GM12892 (cell line): ENCODE measurements around the gene DNAH1.
A peak's percentile ranks its signal among the peaks of the same experiment; 100 is the strongest.

ENCODE experiments used
- DNase-seq: peaks from one replicate; pipeline ENCODE4 v3.0.0; 2011; ENCODE audit not compliant: insufficient read length
- FAIRE-seq: peaks from 2 replicates; lab custom pipeline; 2011; peaks lifted over from hg19 to GRCh38; lab: Jason Lieb, UNC
- POLR2A ChIP-seq: IDR thresholded peaks from 2 replicates; pipeline ENCODE4 v1.6.1; 2011; ENCODE audit warnings: low read depth, low read length, control low read depth
- POLR2AphosphoS5 ChIP-seq: IDR thresholded peaks from 2 replicates; pipeline ENCODE4 v1.6.1; 2011; ENCODE audit warnings: low read depth, low read length, control low read depth
- TAF1 ChIP-seq: IDR thresholded peaks from 2 replicates; pipeline ENCODE4 v1.6.1; 2011; ENCODE audit warnings: low read depth, mild to moderate bottlenecking, control low read depth, low read length, borderline replicate concordance

Gene DNAH1

GRCh38 chr3:52302426-52303145, 13.5 kb upstream of the DNAH1 start:
- FAIRE-seq (no peak), DNase-seq (no peak)
- TF ChIP-seq POLR2AphosphoS5 (no peak), TAF1 (no peak), POLR2A (no peak)

- TF ChIP-seq TAF1: no peak
- TF ChIP-seq POLR2AphosphoS5: no peak
- TF ChIP-seq POLR2A: no peak
- FAIRE-seq: no peak
- DNase-seq: no peak
These were observed 12.3 kb upstream of the DNAH1 start for GRCh38 chr3:52303811-52304210.

- DNase-seq: no peak
- FAIRE-seq: no peak
- TF ChIP-seq POLR2AphosphoS5 (no peak), TAF1 (no peak), POLR2A (no peak)
These were observed 10.2 kb upstream of the DNAH1 start for GRCh38 chr3:52305926-52306325.

- DNase-seq (no peak), FAIRE-seq (no peak)
- TF ChIP-seq POLR2AphosphoS5: no peak
- TF ChIP-seq POLR2A: no peak
- no peak for TF ChIP-seq TAF1
These were observed 9.1 kb upstream of the DNAH1 start for GRCh38 chr3:52306978-52307377.

GRCh38 chr3:52308308-52308707, 7.8 kb upstream of the DNAH1 start:
- no peak for FAIRE-seq
- DNase-seq: no peak
- no peak for TF ChIP-seq POLR2AphosphoS5
- no peak for TF ChIP-seq POLR2A
- no peak for TF ChIP-seq TAF1

- peak; percentile 88 for FAIRE-seq
- TF ChIP-seq POLR2A (no peak), POLR2AphosphoS5 (no peak), TAF1 (no peak)
- peak; percentile 74 for DNase-seq
These were observed 5.1 kb upstream of the DNAH1 start for GRCh38 chr3:52310861-52311575.

- FAIRE-seq (no peak), DNase-seq (no peak)
- TF ChIP-seq POLR2A (no peak), POLR2AphosphoS5 (no peak), TAF1 (no peak)
These were observed 4.5 kb upstream of the DNAH1 start for GRCh38 chr3:52311576-52312119.

GRCh38 chr3:52313188-52313773, 2.8 kb upstream of the DNAH1 start:
- peak; percentile 13; the same call in 1 of the 2 replicates for TF ChIP-seq POLR2A
- no peak for TF ChIP-seq POLR2AphosphoS5
- no peak for TF ChIP-seq TAF1
- no peak for FAIRE-seq
- no peak for DNase-seq

- DNase-seq (peak; percentile 79), FAIRE-seq (peak; percentile 99)
- TF ChIP-seq POLR2A (no peak), POLR2AphosphoS5 (peak; percentile 31; the same call in 1 of the 2 replicates), TAF1 (no peak)
These were observed 2.3 kb upstream of the DNAH1 start for GRCh38 chr3:52313774-52314188.

- no peak for FAIRE-seq
- DNase-seq: no peak
- TF ChIP-seq POLR2AphosphoS5 (no peak), TAF1 (no peak), POLR2A (no peak)
These were observed 1.6 kb upstream of the DNAH1 start for GRCh38 chr3:52314489-52314888.

- TF ChIP-seq POLR2AphosphoS5 (no peak), POLR2A (no peak), TAF1 (no peak)
- FAIRE-seq: peak; percentile 27
- no peak for DNase-seq
These were observed 1.1 kb upstream of the DNAH1 start for GRCh38 chr3:52315006-52315405.
